GM21423 (cell line): Measurements from ENCODE around the gene CD274.
A peak's percentile ranks its signal among the peaks of the same experiment; 100 is the strongest.
"Not testable (repeated sequence)": the region's sequence is repeated elsewhere in the genome, so short reads cannot be mapped to it uniquely, and the experiment has no call there.

Experiments
- ATAC-seq: cut with Tn5 transposase; IDR thresholded peaks from one replicate; pipeline ENCODE4 v1.9.1; 2021; ENCODE audit warnings: mild to moderate bottlenecking, moderate library complexity; ENCODE audit not compliant: unreplicated experiment

Gene CD274

GRCh38 chr9:5450359-5451091 is at the start of gene CD274:
CD274 (plus strand) TSS chr9:5450542; CDS start chr9:5456114, 5,572 bp downstream.
- ATAC-seq, result peak; percentile 54

DNA sequence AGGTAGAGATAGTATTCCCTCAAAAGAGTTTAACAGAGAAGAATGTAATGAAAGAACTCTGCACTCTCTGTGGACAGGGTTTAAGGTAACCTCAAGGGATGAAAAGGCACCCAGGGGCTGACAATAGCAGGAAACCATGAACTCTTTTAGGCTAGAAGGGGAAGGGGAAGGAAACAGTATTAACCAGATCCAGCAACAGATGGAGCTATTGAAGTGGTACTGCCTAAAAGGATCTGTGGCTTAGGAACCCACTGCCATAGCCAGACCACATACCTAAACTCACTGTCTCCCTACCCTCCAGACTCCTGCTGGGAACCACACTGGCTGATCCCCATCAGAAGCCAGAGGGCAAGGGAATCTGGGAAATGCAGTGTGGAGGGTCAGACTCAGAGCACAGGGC is 48.1 kb upstream of the CD274 start:
- no peak for ATAC-seq

DNA sequence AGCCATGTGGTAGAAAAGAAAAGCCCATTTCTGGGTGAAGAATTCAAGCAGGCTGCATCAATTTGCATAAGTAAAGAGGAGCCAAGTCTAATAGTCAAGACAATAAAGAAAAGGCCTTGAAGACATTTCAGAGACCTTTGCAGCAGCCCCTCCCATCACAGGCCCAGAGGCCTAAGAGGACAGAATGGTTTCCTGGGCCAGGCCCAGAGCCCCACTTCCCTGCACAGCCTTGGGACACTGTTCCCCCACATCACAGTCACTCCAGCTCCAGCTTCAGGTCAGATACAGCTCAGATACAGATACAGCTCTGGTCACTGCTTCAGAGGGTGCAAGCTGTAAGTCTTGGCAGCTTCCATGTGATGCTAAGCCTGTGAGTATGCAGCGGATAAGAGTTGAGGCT is 41.7 kb upstream of the CD274 start:
- ATAC-seq, result no peak

DNA sequence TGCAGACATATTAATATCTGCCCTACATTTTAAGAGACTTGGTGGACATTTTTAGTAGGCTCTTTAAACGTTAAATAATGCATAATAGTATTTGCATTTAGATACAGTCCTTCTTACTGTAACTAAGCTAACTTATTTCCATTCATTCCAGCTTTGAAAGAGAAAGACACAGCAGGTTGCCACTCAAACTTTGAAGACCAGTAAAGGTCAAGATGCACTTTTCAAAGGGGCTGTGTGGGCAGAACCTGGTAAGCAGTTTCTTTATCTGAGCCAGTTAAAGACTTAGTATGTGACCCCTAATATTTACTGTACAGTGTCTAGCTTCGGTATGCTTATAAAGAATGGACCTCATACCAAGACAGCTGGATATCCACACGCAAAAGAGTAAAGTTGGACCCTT is 33.4 kb upstream of the CD274 start:
- no peak for ATAC-seq

DNA sequence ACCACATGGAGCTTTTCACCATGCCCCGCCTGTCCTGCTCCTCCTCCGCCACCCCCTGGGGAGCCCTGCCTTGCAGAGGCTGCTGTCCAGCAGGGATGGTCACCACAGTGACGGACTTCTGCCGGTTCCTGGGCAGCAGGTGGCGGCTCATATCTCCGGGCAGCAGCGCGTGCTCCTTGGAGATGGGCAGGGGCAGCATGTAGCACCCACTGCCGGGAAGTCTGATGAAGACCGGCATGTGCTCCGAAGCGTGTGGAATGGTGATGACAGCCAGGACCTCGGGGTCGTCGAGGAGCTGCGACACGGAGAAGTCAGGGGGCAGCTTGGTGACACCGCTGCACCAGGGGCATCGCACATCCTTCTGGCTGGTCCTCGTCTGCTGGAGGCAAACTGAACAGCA is 31.9 kb upstream of the CD274 start:
- ATAC-seq, result no peak

- no peak for ATAC-seq
Measured at GRCh38 chr9:5419987-5420386, 30.4 kb upstream of the CD274 start.

GRCh38 chr9:5421163-5421562 is 29.2 kb upstream of the CD274 start:
- no peak for ATAC-seq

GRCh38 chr9:5422276-5422675 is 28.1 kb upstream of the CD274 start:
- no peak for ATAC-seq

DNA sequence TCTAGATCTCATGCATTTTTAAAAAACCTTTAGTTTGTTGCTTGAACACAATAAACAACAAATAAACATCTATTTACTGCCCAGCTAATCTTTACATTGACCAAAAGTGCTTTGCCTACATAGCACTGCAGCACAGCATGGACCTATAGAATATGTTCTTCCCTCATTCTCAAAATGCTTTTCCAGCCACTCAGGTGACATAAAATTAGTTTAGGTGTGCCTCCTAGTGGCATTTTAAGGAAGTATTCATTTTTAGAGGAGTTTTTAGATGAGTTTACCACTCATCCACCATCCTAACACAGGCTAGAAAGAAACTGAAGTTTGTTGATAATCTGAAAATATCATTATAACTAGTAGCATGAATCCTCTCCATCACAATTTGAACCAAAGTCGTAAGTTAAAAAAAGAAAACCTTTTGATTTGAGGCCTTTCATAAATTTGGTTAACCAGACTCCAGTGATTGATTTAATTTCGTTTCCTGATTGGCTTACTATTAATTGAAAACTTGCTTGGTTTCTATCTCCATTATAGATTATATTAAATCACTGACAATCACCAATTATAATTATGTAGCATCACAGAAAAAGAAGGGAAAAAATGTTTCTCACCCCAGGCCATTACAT is 25.2 kb upstream of the CD274 start:
- no peak for ATAC-seq

DNA sequence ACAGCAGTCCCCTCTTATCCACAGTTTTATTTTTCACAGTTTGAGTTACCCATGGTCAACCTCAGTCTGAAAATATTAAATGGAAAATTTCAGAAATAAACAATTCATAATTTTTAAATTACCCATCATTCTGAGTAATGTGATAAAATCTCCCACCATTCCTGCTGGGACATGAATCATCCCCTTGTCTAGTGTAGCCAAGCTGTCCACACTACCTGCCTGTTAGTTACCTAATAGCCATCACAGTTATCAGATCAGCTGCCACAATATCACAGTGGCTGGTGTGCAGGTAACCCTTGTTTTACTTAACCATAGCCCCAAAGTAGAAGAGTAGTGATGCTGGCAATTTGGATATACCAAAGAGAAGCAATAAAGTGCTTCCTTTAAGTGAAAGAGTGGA is 23.3 kb upstream of the CD274 start:
- ATAC-seq, result no peak

- ATAC-seq, result no peak
Measured at GRCh38 chr9:5428172-5428571, 22.2 kb upstream of the CD274 start.

DNA sequence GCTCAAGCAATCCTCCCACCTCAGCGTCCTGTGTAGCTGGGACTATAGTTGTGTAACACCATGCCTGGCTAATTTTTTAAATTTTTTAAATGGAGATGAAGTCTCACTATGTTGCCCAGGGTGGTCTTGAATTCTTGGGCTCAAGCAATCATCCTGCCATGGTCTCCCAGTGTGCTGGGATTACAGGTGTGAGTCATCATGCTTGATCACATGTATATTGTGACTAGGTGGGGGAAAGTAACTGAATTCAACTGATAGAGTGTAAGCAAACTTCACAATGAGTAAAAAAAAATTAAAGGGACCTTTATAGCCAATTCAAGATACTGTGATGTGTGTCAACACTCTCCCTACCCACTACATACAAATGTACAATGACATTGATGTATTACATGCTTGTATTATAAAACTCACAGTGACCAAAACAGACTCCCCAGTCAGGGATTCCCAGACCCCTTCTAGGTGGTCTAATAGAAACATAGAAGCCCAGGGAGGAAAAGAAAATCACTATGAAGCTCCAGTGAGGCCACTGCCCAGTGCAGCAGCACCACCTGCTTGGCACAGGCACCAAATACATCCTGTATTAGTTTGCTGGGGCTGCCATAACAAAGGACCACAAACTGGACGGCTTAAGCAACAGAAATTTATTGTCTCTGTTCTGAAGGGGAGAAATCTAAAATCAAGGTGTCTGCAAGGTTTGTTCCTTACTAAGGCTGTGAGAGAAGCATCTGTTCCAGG is 21.4 kb upstream of the CD274 start:
- no peak for ATAC-seq

- ATAC-seq, result no peak
Measured at GRCh38 chr9:5429873-5430564, 20.3 kb upstream of the CD274 start.

- ATAC-seq, result no peak
Measured at GRCh38 chr9:5430912-5431311, 19.4 kb upstream of the CD274 start.

- not testable (repeated sequence) for ATAC-seq
Measured at GRCh38 chr9:5432890-5433289, 17.5 kb upstream of the CD274 start.

GRCh38 chr9:5433328-5433727 is 17.0 kb upstream of the CD274 start:
- ATAC-seq, result not testable (repeated sequence)

- not testable (repeated sequence) for ATAC-seq
Measured at GRCh38 chr9:5433841-5434810, 16.2 kb upstream of the CD274 start.

- no peak for ATAC-seq
Measured at GRCh38 chr9:5435912-5436311, 14.4 kb upstream of the CD274 start.

DNA sequence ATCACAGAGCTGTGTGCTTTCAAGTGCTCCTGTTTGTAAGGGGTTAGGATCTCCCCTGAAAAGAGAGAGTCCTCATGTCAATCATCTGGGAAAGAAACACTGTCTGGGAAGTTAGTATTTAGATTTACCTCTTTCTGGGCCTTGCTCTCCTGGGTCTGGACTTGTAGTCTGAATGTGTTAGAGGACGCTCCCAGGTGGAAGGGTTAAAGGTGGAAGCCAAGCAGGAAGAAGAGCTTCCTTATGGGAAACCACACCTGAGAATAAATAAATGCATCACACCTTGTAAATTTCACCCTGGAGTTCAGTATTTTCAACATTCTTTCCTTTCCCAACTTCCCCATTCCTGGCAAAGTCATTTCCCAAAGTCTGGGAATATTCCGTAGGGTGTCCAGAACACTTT is 13.9 kb upstream of the CD274 start:
- no peak for ATAC-seq
